IMR-90 (cell line): Measurements from ENCODE around the gene NOXA1. TPM values are rescaled to one million over a fixed set of nuclear protein-coding genes. Genes with fewer than 3 reads are reported as not detected.

ENCODE experiments used
- ATAC-seq: fragments of 200-7000 bp; cut with Tn5 transposase; 2 replicates; pipeline ENCODE4 v1.9.1; 2020; ENCODE audit warnings: low read depth, mild to moderate bottlenecking, moderate library complexity
- BruUV-seq: library from RNA; stranded (reverse); fragments of 400-500 nt; replicated peaks from 2 replicates; lab custom pipeline; 2021; lab: Mats Ljungman, UMichigan
- CTCF ChIA-PET: fragments of 300-600 bp; formaldehyde crosslinking; extraction: SDS; loops from one replicate; lab custom pipeline; 2021; ENCODE audit warnings: antibody characterized with exemption; lab: Yijun Ruan, JAX
- POLR2A ChIA-PET: fragments of 300-600 bp; sonication (Branson Sonifier 250); formaldehyde crosslinking; loops from one replicate; lab custom pipeline; 2022; ENCODE audit warnings: antibody characterized with exemption; ENCODE audit not compliant: unreplicated experiment; lab: Charles Lee
- DNase-seq: peaks from one replicate; pipeline ENCODE4 v3.0.0; 2013
- H2AFZ ChIP-seq: replicated peaks from 2 replicates; pipeline ENCODE3; 2013; ENCODE audit warnings: low read length, mild to moderate bottlenecking; ENCODE audit not compliant: poor library complexity
- H2AK5ac ChIP-seq: 2 replicates; pipeline ENCODE4 v1.6.1; 2013; ENCODE audit warnings: low read depth, low read length, inconsistent platforms
- H2AK9ac ChIP-seq: replicated peaks from 2 replicates; pipeline ENCODE3; 2013; ENCODE audit warnings: mild to moderate bottlenecking, low read depth, low read length, moderate library complexity; ENCODE audit not compliant: poor library complexity
- H2BK120ac ChIP-seq: 2 replicates; pipeline ENCODE4 v1.6.1; 2013; ENCODE audit warnings: low read depth, low read length, inconsistent platforms
- H2BK15ac ChIP-seq: 3 replicates; pipeline ENCODE4 v1.6.1; 2013; ENCODE audit warnings: low read depth, low read length, inconsistent platforms
- H2BK20ac ChIP-seq: 2 replicates; pipeline ENCODE4 v1.6.1; 2013; ENCODE audit warnings: low read depth, mild to moderate bottlenecking, inconsistent platforms, low read length, moderate library complexity
- H2BK5ac ChIP-seq: 2 replicates; pipeline ENCODE4 v1.6.1; 2013; ENCODE audit warnings: mild to moderate bottlenecking, low read depth, low read length, inconsistent platforms; ENCODE audit not compliant: poor library complexity, severe bottlenecking
- H3K14ac ChIP-seq: replicated peaks from 2 replicates; pipeline ENCODE4 v1.6.1; 2013; ENCODE audit warnings: low read depth, low read length, inconsistent platforms
- H3K18ac ChIP-seq: 2 replicates; pipeline ENCODE4 v1.6.1; 2013; ENCODE audit warnings: low read depth, low read length, control low read depth
- H3K23ac ChIP-seq: 2 replicates; pipeline ENCODE4 v1.6.1; 2013; ENCODE audit warnings: low read depth, low read length, inconsistent platforms
- H3K27ac ChIP-seq: 2 replicates; pipeline ENCODE4 v1.5.1; 2013; ENCODE audit warnings: mild to moderate bottlenecking, control low read depth, low read length; ENCODE audit not compliant: insufficient read depth
- H3K27me3 ChIP-seq: 2 replicates; pipeline ENCODE4 v1.6.1; 2013; ENCODE audit warnings: low read length; ENCODE audit not compliant: control insufficient read depth, insufficient read depth
- H3K36me3 ChIP-seq: 2 replicates; pipeline ENCODE4 v1.6.1; 2013; ENCODE audit warnings: low read length, mixed read lengths; ENCODE audit not compliant: control insufficient read depth, insufficient read depth
- H3K4ac ChIP-seq: 2 replicates; pipeline ENCODE4 v1.6.1; 2013; ENCODE audit warnings: low read depth, low read length, inconsistent platforms
- H3K4me1 ChIP-seq: 2 replicates; pipeline ENCODE4 v1.6.1; 2013; ENCODE audit warnings: low read length, mixed read lengths; ENCODE audit not compliant: control insufficient read depth, insufficient read depth
- H3K4me2 ChIP-seq: 2 replicates; pipeline ENCODE4 v1.6.1; 2013; ENCODE audit warnings: low read depth, mild to moderate bottlenecking, control low read depth, low read length, moderate library complexity
- H3K4me3 ChIP-seq: 2 replicates; pipeline ENCODE4 v1.5.1; 2013; ENCODE audit warnings: low read depth, mild to moderate bottlenecking, control low read depth, low read length, moderate library complexity; ENCODE audit not compliant: insufficient read depth
- H3K56ac ChIP-seq: 2 replicates; pipeline ENCODE4 v1.6.1; 2013; ENCODE audit warnings: low read length, inconsistent platforms; ENCODE audit not compliant: insufficient read depth; ENCODE audit errors: extremely low read depth
- H3K79me1 ChIP-seq, 2 experiments: 2 replicates each; pipeline ENCODE4 v1.6.1; 2013; ENCODE audit warnings: low read length in 2 of 2, inconsistent platforms in 1 of 2, low read depth in 1 of 2
- H3K9ac ChIP-seq: 2 replicates; pipeline ENCODE4 v1.6.1; 2013; ENCODE audit warnings: low read depth, low read length, control low read depth
- H3K9me1 ChIP-seq: 2 replicates; pipeline ENCODE4 v1.6.1; 2013; ENCODE audit warnings: low read length, inconsistent platforms; ENCODE audit not compliant: insufficient read depth
- H3K9me3 ChIP-seq: 2 replicates; pipeline ENCODE4 v1.6.1; 2013; ENCODE audit warnings: low read length; ENCODE audit not compliant: control insufficient read depth, insufficient read depth
- H4K20me1 ChIP-seq: 2 replicates; pipeline ENCODE4 v1.6.1; 2013; ENCODE audit warnings: low read length, inconsistent platforms; ENCODE audit not compliant: insufficient read depth
- H4K5ac ChIP-seq: 2 replicates; pipeline ENCODE4 v1.6.1; 2013; ENCODE audit warnings: mild to moderate bottlenecking, low read depth, low read length, control low read depth
- H4K8ac ChIP-seq, 2 experiments: 2 replicates each; pipeline ENCODE4 v1.6.1; 2013; ENCODE audit warnings: low read depth in 2 of 2, low read length in 2 of 2, control low read depth in 1 of 2, inconsistent platforms in 1 of 2
- H4K91ac ChIP-seq: 2 replicates; pipeline ENCODE4 v1.6.1; 2013; ENCODE audit warnings: low read depth, low read length, inconsistent platforms; ENCODE audit not compliant: insufficient read depth
- BHLHE40 ChIP-seq: fragments of 150-350 bp; IDR thresholded peaks from 2 replicates; pipeline ENCODE4 v1.6.1; 2016; ENCODE audit warnings: mild to moderate bottlenecking, low read depth, low read length
- CEBPB ChIP-seq: IDR thresholded peaks from 2 replicates; pipeline ENCODE4 v1.6.1; 2012; ENCODE audit warnings: low read depth, low read length, improper control_type of control experiment
- FOS ChIP-seq: fragments of 150-350 bp; IDR thresholded peaks from 2 replicates; pipeline ENCODE4 v1.6.1; 2016; ENCODE audit warnings: low read depth, low read length
- MAFK ChIP-seq: IDR thresholded peaks from 2 replicates; pipeline ENCODE4 v1.6.1; 2012; ENCODE audit warnings: low read depth, low read length, improper control_type of control experiment
- MAZ ChIP-seq: IDR thresholded peaks from 2 replicates; pipeline ENCODE4 v1.6.1; 2012; ENCODE audit warnings: low read depth, mild to moderate bottlenecking, low read length, improper control_type of control experiment, moderate library complexity, borderline replicate concordance
- MXI1 ChIP-seq: IDR thresholded peaks from 2 replicates; pipeline ENCODE4 v1.6.1; 2012; ENCODE audit warnings: low read depth, mild to moderate bottlenecking, low read length, moderate library complexity, borderline replicate concordance
- NFE2L2 ChIP-seq: fragments of 150-350 bp; IDR thresholded peaks from 2 replicates; pipeline ENCODE4 v1.6.1; 2016; ENCODE audit warnings: low read depth, mild to moderate bottlenecking, low read length
- POLR2A ChIP-seq: IDR thresholded peaks from 2 replicates; pipeline ENCODE4 v1.6.1; 2012; ENCODE audit warnings: mild to moderate bottlenecking, low read depth, low read length
- RAD21 ChIP-seq: IDR thresholded peaks from 2 replicates; pipeline ENCODE4 v1.6.1; 2012; ENCODE audit warnings: low read length, improper control_type of control experiment
- RCOR1 ChIP-seq: IDR thresholded peaks from 2 replicates; pipeline ENCODE4 v1.6.1; 2012; ENCODE audit warnings: mild to moderate bottlenecking, low read length, improper control_type of control experiment; ENCODE audit not compliant: insufficient replicate concordance
- RFX5 ChIP-seq: IDR thresholded peaks from 2 replicates; pipeline ENCODE4 v1.8.0; 2012; ENCODE audit warnings: low read depth, mild to moderate bottlenecking, low read length, moderate library complexity
- SMC3 ChIP-seq: fragments of 150-350 bp; IDR thresholded peaks from 2 replicates; pipeline ENCODE4 v1.6.1; 2016; ENCODE audit warnings: low read depth, mild to moderate bottlenecking, antibody characterized with exemption, low read length, moderate library complexity
- WGBS, 2 experiments: methylation state at CpG; one replicate each; pipeline versions ENCODE4 v1.1.5 to v1.1.7; 2013; ENCODE audit warnings: missing lambda C conversion rate in 2 of 2; ENCODE audit not compliant: insufficient read length in 1 of 2; ENCODE audit errors: extremely low coverage in 2 of 2; 5-methylcytosine and 5-hydroxymethylcytosine counted together
- dilution Hi-C: fragments of 300-500 bp; cut with HindIII; formaldehyde crosslinking; loops from one replicate; pipeline ENCODE4 v1.14.3; 2018; ENCODE audit warnings: low sequenced_read_pairs; ENCODE audit not compliant: unreplicated experiment
- in situ Hi-C: fragments of 300-500 bp; cut with MboI; formaldehyde crosslinking; loops from 3 replicates; pipeline ENCODE4 v1.14.3; 2019; ENCODE audit warnings: low sequenced_read_pairs, inconsistent platforms, mixed read lengths
- intact Hi-C: fragments of 100-400 bp; cut with micrococcal nuclease; formaldehyde crosslinking; loops from 2 replicates; pipeline ENCODE4 v1.10.0; 2022
- polyA plus RNA-seq, 3 experiments: library from polyadenylated mRNA; depleted of rRNA; stranded (reverse); fragments of >200 nt; gene quantifications; 2 replicates each; pipeline ENCODE4 v1.2.3, GENCODE V29; 2012; ENCODE audit warnings: low replicate concordance in 1 of 3
- total RNA-seq: library from RNA; depleted of rRNA; stranded (reverse); fragments of >200 nt; gene quantifications from 2 replicates; pipeline ENCODE4 v1.2.3, GENCODE V29; 2012
- TF ChIP-seq, protein P1 (sequence below): conservative IDR thresholded peaks from 2 replicates; pipeline ENCODE4 v1.5.1; 2012; ENCODE audit warnings: mild to moderate bottlenecking, low read depth, low read length, improper control_type of control experiment

The NOXA1 gene
- total and polyA plus RNA-seq, 2 of the 4 experiments (the other 2 are of a cell fraction) = 0.17 TPM; not detected in 1

DNA sequence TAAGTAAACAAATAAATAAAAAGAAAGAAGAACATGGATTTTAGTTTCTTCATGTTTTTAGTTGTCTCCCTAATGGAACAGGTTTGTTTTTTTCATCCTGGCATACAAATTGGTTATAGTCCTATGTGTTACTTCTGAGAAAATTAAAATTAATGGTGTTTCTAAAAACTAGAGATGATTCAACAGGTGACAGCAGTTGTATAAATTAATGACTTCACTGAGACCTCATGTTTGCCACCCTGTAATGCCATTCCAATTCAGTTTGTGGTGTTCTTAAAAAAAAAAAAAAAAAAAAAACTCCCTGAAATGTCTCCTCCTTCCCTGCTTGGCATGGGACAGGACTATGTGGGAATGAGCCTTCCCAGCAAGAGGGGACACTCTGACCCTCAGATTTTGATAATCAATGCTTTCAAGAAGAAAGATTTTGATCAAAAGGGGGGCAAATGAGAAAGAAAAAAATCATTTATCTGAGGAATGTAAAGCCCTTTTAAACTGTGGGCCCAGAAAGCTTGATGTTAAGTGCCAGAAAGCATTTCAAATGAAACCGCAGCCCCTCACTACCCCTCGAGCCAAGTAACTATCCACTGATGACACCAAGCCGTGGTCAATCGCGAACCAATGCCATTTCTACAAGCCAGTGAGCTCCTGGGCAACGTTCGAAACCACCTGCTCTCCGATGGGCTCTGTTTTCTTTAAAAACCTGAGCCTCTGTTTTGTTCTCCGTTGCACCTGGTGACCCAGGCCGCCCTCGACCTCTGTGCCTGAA lies 1.2 kb upstream of the NOXA1 start (continued):
- TF ChIP-seq MAFK = no peak
- TF ChIP-seq FOS = no peak
- no peak for TF ChIP-seq MXI1

DNA sequence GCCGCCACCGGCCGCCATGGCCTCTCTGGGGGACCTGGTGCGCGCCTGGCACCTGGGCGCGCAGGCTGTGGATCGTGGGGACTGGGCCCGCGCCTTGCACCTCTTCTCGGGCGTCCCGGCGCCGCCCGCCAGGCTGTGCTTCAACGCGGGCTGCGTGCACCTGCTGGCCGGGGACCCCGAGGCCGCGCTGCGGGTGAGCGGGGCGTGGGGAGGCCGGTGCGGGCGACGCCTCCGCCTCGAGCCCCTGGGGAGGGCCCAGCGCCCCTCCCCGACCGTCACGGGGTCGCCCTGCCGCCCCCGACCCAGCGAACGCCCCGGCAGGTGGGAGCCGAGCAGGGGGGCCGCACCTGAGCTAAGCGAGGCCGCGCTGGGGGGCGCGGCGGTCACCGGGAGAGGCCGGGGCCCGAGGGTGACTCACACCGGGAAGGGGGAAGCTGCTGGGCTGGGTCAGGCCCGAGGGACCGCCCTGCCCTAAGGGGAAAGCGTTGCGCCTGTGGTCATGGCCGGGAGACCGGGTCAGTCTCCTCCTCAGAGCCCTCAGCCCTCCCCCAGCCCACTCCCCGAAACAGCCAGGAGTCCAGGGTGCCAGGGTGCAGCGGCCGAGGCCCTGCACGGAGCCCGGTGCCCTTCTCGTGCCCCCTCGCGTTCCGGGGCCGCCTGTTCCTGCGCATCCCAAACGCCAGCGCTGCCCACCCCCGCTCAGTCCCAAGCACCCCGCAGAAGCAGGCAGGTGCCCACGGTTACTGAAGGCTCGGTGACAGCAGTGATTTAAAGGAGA lies 510 bp downstream of the NOXA1 start:
- Histone ChIP-seq H2AFZ (peak overlapping the region; percentile 98), H4K91ac (no peak overlapping the region), H2BK15ac (no peak overlapping the region), H3K27me3 (no peaks in the 10 kb centered on the region; the same call in 1 of the 2 replicates), H3K9me3 (no peaks in the 10 kb centered on the region), H3K9ac (no peak overlapping the region), H3K4me3 (peak overlapping the region; percentile 35), H3K9me1 (no peaks in the 10 kb centered on the region), H3K14ac (no peak overlapping the region), H3K27ac (no peak overlapping the region), H4K5ac (no peak overlapping the region), H3K18ac (no peak overlapping the region), H3K4ac (no peak overlapping the region; the same call in 1 of the 2 replicates), H4K20me1 (no peaks in the 10 kb centered on the region), H2AK5ac (no peak overlapping the region), H2AK9ac (peak overlapping the region; percentile 78), H3K23ac (no peak overlapping the region), H3K56ac (no peak overlapping the region), H4K8ac (no peak overlapping the region), H3K79me1 (peaks cover 16 to 24% of the 10 kb centered on the region in 2 experiments), H3K4me1 (peaks cover 5% of the 10 kb centered on the region; the same call in 1 of the 2 replicates), H2BK120ac (no peak overlapping the region), H3K36me3 (no peaks in the 10 kb centered on the region), H2BK20ac (no peak overlapping the region), H3K4me2 (peak overlapping the region; percentile 35; the same call in 1 of the 2 replicates), H2BK5ac (no peak overlapping the region)
- ChIA-PET POLR2A (no interaction called here), CTCF (interaction anchor here (0.6 to 1.0 kb wide), 2 partner anchors 11 to 21 kb away, joined by 4 to 9 read pairs; no protein-coding TSS in a partner anchor)
- DNase-seq = no peak
- BruUV-seq = no TSS peak
- ATAC-seq = no peak
- in situ Hi-C loops = no loop called here
- intact Hi-C loops = no loop called here
- dilution Hi-C loops = no loop called here
- WGBS, 2 experiments = 16% methylated on average over 39 of the region's 77 CpGs; no CpG with 5 or more reads in 1 of the 2 experiments
- TF ChIP-seq POLR2A (no peak), MAFK (no peak), RAD21 (no peak), CEBPB (no peak), NFE2L2 (no peak), RCOR1 (no peak), SMC3 (no peak), FOS (no peak), MAZ (no peak), BHLHE40 (no peak), RFX5 (no peak), MXI1 (no peak)
- TF ChIP-seq, protein P1, sequence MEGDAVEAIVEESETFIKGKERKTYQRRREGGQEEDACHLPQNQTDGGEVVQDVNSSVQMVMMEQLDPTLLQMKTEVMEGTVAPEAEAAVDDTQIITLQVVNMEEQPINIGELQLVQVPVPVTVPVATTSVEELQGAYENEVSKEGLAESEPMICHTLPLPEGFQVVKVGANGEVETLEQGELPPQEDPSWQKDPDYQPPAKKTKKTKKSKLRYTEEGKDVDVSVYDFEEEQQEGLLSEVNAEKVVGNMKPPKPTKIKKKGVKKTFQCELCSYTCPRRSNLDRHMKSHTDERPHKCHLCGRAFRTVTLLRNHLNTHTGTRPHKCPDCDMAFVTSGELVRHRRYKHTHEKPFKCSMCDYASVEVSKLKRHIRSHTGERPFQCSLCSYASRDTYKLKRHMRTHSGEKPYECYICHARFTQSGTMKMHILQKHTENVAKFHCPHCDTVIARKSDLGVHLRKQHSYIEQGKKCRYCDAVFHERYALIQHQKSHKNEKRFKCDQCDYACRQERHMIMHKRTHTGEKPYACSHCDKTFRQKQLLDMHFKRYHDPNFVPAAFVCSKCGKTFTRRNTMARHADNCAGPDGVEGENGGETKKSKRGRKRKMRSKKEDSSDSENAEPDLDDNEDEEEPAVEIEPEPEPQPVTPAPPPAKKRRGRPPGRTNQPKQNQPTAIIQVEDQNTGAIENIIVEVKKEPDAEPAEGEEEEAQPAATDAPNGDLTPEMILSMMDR = no peak
